ENCODE data around the gene HSD3B1.

HSD3B1 gene

DNA sequence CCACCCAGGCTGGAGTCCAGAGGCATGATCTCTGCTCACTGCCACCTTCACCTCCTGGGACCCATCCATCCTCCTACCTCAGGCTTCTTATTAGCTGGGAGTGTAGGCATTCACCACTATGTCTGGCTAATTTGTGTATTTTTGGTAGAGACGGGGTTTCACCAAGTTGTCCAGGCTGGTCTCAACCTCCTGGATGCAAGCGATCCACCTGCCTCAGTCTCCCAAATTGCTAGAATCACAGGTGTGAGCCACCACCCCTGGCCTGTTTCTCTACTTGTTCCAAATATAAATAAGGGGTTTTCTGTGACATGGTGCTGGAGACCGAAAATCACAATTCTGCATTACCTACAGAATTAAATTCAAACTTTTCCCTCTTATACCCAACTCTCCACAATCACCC is 36.6 kb upstream of the HSD3B1 start:
- TF ChIP-seq, protein P1, sequence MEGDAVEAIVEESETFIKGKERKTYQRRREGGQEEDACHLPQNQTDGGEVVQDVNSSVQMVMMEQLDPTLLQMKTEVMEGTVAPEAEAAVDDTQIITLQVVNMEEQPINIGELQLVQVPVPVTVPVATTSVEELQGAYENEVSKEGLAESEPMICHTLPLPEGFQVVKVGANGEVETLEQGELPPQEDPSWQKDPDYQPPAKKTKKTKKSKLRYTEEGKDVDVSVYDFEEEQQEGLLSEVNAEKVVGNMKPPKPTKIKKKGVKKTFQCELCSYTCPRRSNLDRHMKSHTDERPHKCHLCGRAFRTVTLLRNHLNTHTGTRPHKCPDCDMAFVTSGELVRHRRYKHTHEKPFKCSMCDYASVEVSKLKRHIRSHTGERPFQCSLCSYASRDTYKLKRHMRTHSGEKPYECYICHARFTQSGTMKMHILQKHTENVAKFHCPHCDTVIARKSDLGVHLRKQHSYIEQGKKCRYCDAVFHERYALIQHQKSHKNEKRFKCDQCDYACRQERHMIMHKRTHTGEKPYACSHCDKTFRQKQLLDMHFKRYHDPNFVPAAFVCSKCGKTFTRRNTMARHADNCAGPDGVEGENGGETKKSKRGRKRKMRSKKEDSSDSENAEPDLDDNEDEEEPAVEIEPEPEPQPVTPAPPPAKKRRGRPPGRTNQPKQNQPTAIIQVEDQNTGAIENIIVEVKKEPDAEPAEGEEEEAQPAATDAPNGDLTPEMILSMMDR (IDR thresholded peaks at IDR 0.05), result no peak
- no peak for TF ChIP-seq ZFX (IDR thresholded peaks at IDR 0.05; ENCODE audit: borderline replicate concordance)
- no peak overlapping the region for H3K27ac ChIP-seq

GRCh38 chr1:119470958-119471357 is 36.1 kb upstream of the HSD3B1 start:
- H3K27ac ChIP-seq, result no peak overlapping the region
- TF ChIP-seq, protein P1 (IDR thresholded peaks at IDR 0.05), result no peak
- TF ChIP-seq ZFX (IDR thresholded peaks at IDR 0.05; ENCODE audit: borderline replicate concordance), result no peak

- no peak overlapping the region for H3K27ac ChIP-seq
- TF ChIP-seq, protein P1 (IDR thresholded peaks at IDR 0.05), result no peak
- no peak for TF ChIP-seq ZFX (IDR thresholded peaks at IDR 0.05; ENCODE audit: borderline replicate concordance)
Measured at GRCh38 chr1:119471566-119471965, 35.4 kb upstream of the HSD3B1 start.

- no peak overlapping the region for H3K27ac ChIP-seq
- TF ChIP-seq ZFX (IDR thresholded peaks at IDR 0.05; ENCODE audit: borderline replicate concordance), result no peak
- TF ChIP-seq, protein P1 (IDR thresholded peaks at IDR 0.05), result no peak
Measured at GRCh38 chr1:119472080-119472818, 34.8 kb upstream of the HSD3B1 start.

GRCh38 chr1:119472819-119473175 is 34.2 kb upstream of the HSD3B1 start:
- no peak for TF ChIP-seq ZFX (IDR thresholded peaks at IDR 0.05; ENCODE audit: borderline replicate concordance)
- TF ChIP-seq, protein P1 (IDR thresholded peaks at IDR 0.05), result no peak
- no peak overlapping the region for H3K27ac ChIP-seq

GRCh38 chr1:119475866-119476439 is 31.1 kb upstream of the HSD3B1 start:
- H3K27ac ChIP-seq, result no peak overlapping the region
- TF ChIP-seq, protein P1 (IDR thresholded peaks at IDR 0.05), result peak; percentile 93
- TF ChIP-seq ZFX (IDR thresholded peaks at IDR 0.05; ENCODE audit: borderline replicate concordance), result no peak

GRCh38 chr1:119477710-119478109 is 29.3 kb upstream of the HSD3B1 start:
- H3K27ac ChIP-seq, result no peak overlapping the region
- TF ChIP-seq, protein P1 (IDR thresholded peaks at IDR 0.05), result no peak
